H9 (cell line): ENCODE data around the gene MED23. TPM values are rescaled to one million over a fixed set of nuclear protein-coding genes. Genes with fewer than 3 reads are reported as not detected.

Experiments used
- DNase-seq: peaks from one replicate; pipeline ENCODE4 v3.0.0-alpha.2; 2017
- H2AFZ ChIP-seq: one replicate; pipeline ENCODE4 v1.6.1; 2013; ENCODE audit warnings: mild to moderate bottlenecking, low read length, control low read depth, moderate library complexity
- H2AK5ac ChIP-seq: 2 replicates; pipeline ENCODE4 v1.6.1; 2013; ENCODE audit warnings: low read length, control low read depth, mixed read lengths; ENCODE audit not compliant: insufficient read length
- H2BK120ac ChIP-seq: one replicate; pipeline ENCODE4 v1.6.1; 2013; ENCODE audit warnings: low read depth, mild to moderate bottlenecking, low read length, control low read depth, inconsistent platforms; ENCODE audit not compliant: poor library complexity, severe bottlenecking
- H2BK12ac ChIP-seq: 2 replicates; pipeline ENCODE4 v1.6.1; 2013; ENCODE audit warnings: low read length, control low read depth, mixed read lengths, low read depth; ENCODE audit not compliant: insufficient read length
- H2BK15ac ChIP-seq: 2 replicates; pipeline ENCODE4 v1.6.1; 2013; ENCODE audit warnings: low read depth, low read length, control low read depth
- H2BK20ac ChIP-seq: one replicate; pipeline ENCODE4 v1.6.1; 2013; ENCODE audit warnings: low read depth, mild to moderate bottlenecking, low read length, control low read depth, inconsistent platforms; ENCODE audit not compliant: poor library complexity, severe bottlenecking
- H2BK5ac ChIP-seq: 2 replicates; pipeline ENCODE4 v1.6.1; 2013; ENCODE audit warnings: low read length, control low read depth, mixed read lengths; ENCODE audit not compliant: insufficient read length
- H3K14ac ChIP-seq: 2 replicates; pipeline ENCODE4 v1.6.1; 2013; ENCODE audit warnings: low read length, control low read depth; ENCODE audit not compliant: insufficient read depth
- H3K18ac ChIP-seq: 2 replicates; pipeline ENCODE4 v1.6.1; 2013; ENCODE audit warnings: low read depth, mild to moderate bottlenecking, mixed read lengths, low read length, control low read depth; ENCODE audit not compliant: insufficient read length
- H3K23ac ChIP-seq: 2 replicates; pipeline ENCODE4 v1.6.1; 2013; ENCODE audit warnings: low read length, control low read depth, mixed read lengths, low read depth; ENCODE audit not compliant: insufficient read length
- H3K23me2 ChIP-seq: 2 replicates; pipeline ENCODE4 v1.6.1; 2013; ENCODE audit warnings: low read depth, mild to moderate bottlenecking, mixed read lengths, low read length, control low read depth; ENCODE audit not compliant: insufficient read length, poor library complexity, severe bottlenecking
- H3K27ac ChIP-seq: 2 replicates; pipeline ENCODE4 v1.5.1; 2013; ENCODE audit warnings: low read length, control low read depth, mixed read lengths, low read depth; ENCODE audit not compliant: insufficient read length
- H3K27me3 ChIP-seq: 2 replicates; pipeline ENCODE4 v1.6.1; 2013; ENCODE audit warnings: low read length, control low read depth, inconsistent platforms; ENCODE audit not compliant: insufficient read depth
- H3K4ac ChIP-seq: 2 replicates; pipeline ENCODE4 v1.6.1; 2013; ENCODE audit warnings: low read depth, mild to moderate bottlenecking, control low read depth, inconsistent platforms, low read length, moderate library complexity
- H3K4me1 ChIP-seq: 2 replicates; pipeline ENCODE4 v1.6.1; 2013; ENCODE audit warnings: low read length, control low read depth, inconsistent platforms; ENCODE audit not compliant: insufficient read depth
- H3K4me2 ChIP-seq: 2 replicates; pipeline ENCODE4 v1.6.1; 2013; ENCODE audit warnings: low read length, control low read depth, mixed read lengths; ENCODE audit not compliant: insufficient read length, insufficient read depth
- H3K56ac ChIP-seq: 2 replicates; pipeline ENCODE4 v1.6.1; 2013; ENCODE audit warnings: low read depth, mild to moderate bottlenecking, mixed read lengths, low read length, control low read depth; ENCODE audit not compliant: insufficient read length
- H3K79me1 ChIP-seq: 2 replicates; pipeline ENCODE4 v1.6.1; 2013; ENCODE audit warnings: low read depth, mild to moderate bottlenecking, moderate library complexity, low read length, control low read depth, inconsistent platforms; ENCODE audit not compliant: insufficient read depth, poor library complexity, severe bottlenecking
- H3K79me2 ChIP-seq: 2 replicates; pipeline ENCODE4 v1.6.1; 2013; ENCODE audit warnings: low read length, control low read depth, inconsistent platforms; ENCODE audit not compliant: insufficient read depth
- H3K9ac ChIP-seq: 2 replicates; pipeline ENCODE4 v1.6.1; 2013; ENCODE audit warnings: low read length, control low read depth, mixed read lengths; ENCODE audit not compliant: insufficient read length; ENCODE audit errors: extremely low read depth
- H3K9me3 ChIP-seq: one replicate; pipeline ENCODE4 v1.6.1; 2013; ENCODE audit warnings: low read depth, low read length, inconsistent platforms; ENCODE audit not compliant: control insufficient read depth
- H3T11ph ChIP-seq: one replicate; pipeline ENCODE4 v1.6.1; 2013; ENCODE audit warnings: mild to moderate bottlenecking, low read length, control low read depth, inconsistent platforms
- H4K20me1 ChIP-seq: one replicate; pipeline ENCODE4 v1.6.1; 2013; ENCODE audit not compliant: control insufficient read depth, insufficient read length, insufficient read depth
- H4K5ac ChIP-seq: 2 replicates; pipeline ENCODE4 v1.6.1; 2013; ENCODE audit warnings: low read depth, mild to moderate bottlenecking, mixed read lengths, low read length, control low read depth; ENCODE audit not compliant: insufficient read length
- H4K8ac ChIP-seq: replicated peaks from 2 replicates; pipeline ENCODE4 v1.6.1; 2013; ENCODE audit warnings: low read length, control low read depth, mixed read lengths, low read depth; ENCODE audit not compliant: insufficient read length
- H4K91ac ChIP-seq: 2 replicates; pipeline ENCODE4 v1.6.1; 2013; ENCODE audit warnings: low read depth, mild to moderate bottlenecking, moderate library complexity, mixed read lengths, low read length, control low read depth; ENCODE audit not compliant: insufficient read length
- H3K27ac Mint-ChIP-seq, 3 experiments: 2 replicates in 2 of 3; 3 replicates in 1 of 3; pipeline ENCODE4 v1.8.0; 2020 to 2021; ENCODE audit warnings: mixed read lengths in 3 of 3, mild to moderate bottlenecking in 1 of 3, moderate library complexity in 1 of 3
- H3K27me3 Mint-ChIP-seq: 2 replicates; pipeline ENCODE4 v1.8.0; 2021; ENCODE audit warnings: low read depth, mild to moderate bottlenecking, moderate library complexity, mixed read lengths
- H3K36me3 Mint-ChIP-seq, 3 experiments: 2 replicates in 2 of 3; 3 replicates in 1 of 3; pipeline ENCODE4 v1.8.0; 2020 to 2021; ENCODE audit warnings: low read depth in 3 of 3, mixed read lengths in 3 of 3; ENCODE audit not compliant: insufficient read depth in 1 of 3
- H3K4me1 Mint-ChIP-seq, 2 experiments: 2 replicates each; pipeline ENCODE4 v1.8.0; 2020; ENCODE audit warnings: mixed read lengths in 2 of 2
- H3K4me3 Mint-ChIP-seq, 2 experiments: 2 replicates in 1 of 2; 3 replicates in 1 of 2; pipeline ENCODE4 v1.8.0; 2020 to 2021; ENCODE audit warnings: mild to moderate bottlenecking in 2 of 2, mixed read lengths in 2 of 2, moderate library complexity in 1 of 2
- H3K9me3 Mint-ChIP-seq, 2 experiments: 2 replicates in 1 of 2; 3 replicates in 1 of 2; pipeline ENCODE4 v1.8.0; 2020; ENCODE audit warnings: mild to moderate bottlenecking in 2 of 2, mixed read lengths in 2 of 2, moderate library complexity in 1 of 2
- WGBS: extraction: QIAGEN DNeasy Blood & Tissue Kit; methylation state at CpG from one replicate; pipeline ENCODE4 v1.1.7; 2013; ENCODE audit warnings: missing lambda C conversion rate, low lambda C conversion rate, mixed read lengths; ENCODE audit not compliant: insufficient read length; ENCODE audit errors: extremely low coverage; 5-methylcytosine and 5-hydroxymethylcytosine counted together
- total RNA-seq: library from RNA; stranded (reverse); gene quantifications from 2 replicates; pipeline ENCODE4 v1.2.1, GENCODE V29; 2021
- TF ChIP-seq, protein P1 (sequence below): fragments of 200-600 bp; sonication (generic); conservative IDR thresholded peaks from 3 replicates; pipeline ENCODE4 v1.8.0; 2021; ENCODE audit warnings: antibody characterized with exemption, mild to moderate bottlenecking

Gene MED23
- total RNA-seq, 1 experiment from 2014 or later: 16.2 TPM

DNA sequence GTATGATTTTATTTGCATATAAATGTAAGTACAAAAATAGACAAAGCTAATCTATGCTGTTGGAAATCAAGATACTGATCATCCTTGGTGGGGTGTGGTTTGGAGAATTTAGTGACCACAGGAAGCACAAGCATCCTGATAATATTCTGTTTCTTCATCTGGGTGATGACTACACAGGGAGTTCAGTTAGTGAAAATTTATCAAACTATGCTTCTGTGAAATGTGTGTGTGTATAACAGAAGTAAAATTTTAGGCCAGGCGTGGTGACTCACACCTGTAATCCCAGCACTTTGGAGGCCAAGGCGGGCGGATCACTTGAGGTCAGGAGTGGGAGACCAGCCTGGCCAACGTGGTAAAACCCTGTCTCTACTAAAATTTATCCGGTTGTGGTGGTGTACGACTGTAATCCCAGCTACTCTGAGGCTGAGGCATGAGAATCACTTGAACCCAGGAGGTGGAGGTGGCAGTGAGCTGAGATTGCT lies 29.6 kb upstream of the MED23 start:
- Histone ChIP-seq H2BK5ac (no peak overlapping the region), H2BK120ac (no peak overlapping the region), H4K8ac (no peak overlapping the region), H3K9me3 (no peaks in the 10 kb centered on the region), H3K23ac (no peak overlapping the region), H3K9ac (no peak overlapping the region), H3K79me1 (no peaks in the 10 kb centered on the region), H4K5ac (no peak overlapping the region), H3K4ac (no peak overlapping the region), H4K20me1 (no peaks in the 10 kb centered on the region), H3K27me3 (no peaks in the 10 kb centered on the region), H3K14ac (no peak overlapping the region), H3K4me1 (no peaks in the 10 kb centered on the region; the same call in 1 of the 2 replicates), H3K27ac (no peak overlapping the region), H4K91ac (no peak overlapping the region), H3T11ph (no peak overlapping the region), H3K79me2 (no peaks in the 10 kb centered on the region), H3K18ac (no peak overlapping the region), H2BK12ac (no peak overlapping the region), H3K4me2 (no peak overlapping the region), H3K56ac (no peak overlapping the region), H2AK5ac (no peak overlapping the region), H2BK15ac (no peak overlapping the region), H2AFZ (no peak overlapping the region), H2BK20ac (no peak overlapping the region), H3K23me2 (no peaks in the 10 kb centered on the region)
- Mint-ChIP-seq H3K36me3 (no peaks in the 10 kb centered on the region), H3K9me3 (no peaks in the 10 kb centered on the region), H3K27ac (no peak overlapping the region), H3K4me1 (no peaks in the 10 kb centered on the region; a peak in 1 of 4 replicates), H3K4me3 (no peak overlapping the region), H3K27me3 (no peaks in the 10 kb centered on the region)
- WGBS: no CpG with 5 or more reads among the region's 6 CpGs
- DNase-seq: no peak
- TF ChIP-seq, protein P1, sequence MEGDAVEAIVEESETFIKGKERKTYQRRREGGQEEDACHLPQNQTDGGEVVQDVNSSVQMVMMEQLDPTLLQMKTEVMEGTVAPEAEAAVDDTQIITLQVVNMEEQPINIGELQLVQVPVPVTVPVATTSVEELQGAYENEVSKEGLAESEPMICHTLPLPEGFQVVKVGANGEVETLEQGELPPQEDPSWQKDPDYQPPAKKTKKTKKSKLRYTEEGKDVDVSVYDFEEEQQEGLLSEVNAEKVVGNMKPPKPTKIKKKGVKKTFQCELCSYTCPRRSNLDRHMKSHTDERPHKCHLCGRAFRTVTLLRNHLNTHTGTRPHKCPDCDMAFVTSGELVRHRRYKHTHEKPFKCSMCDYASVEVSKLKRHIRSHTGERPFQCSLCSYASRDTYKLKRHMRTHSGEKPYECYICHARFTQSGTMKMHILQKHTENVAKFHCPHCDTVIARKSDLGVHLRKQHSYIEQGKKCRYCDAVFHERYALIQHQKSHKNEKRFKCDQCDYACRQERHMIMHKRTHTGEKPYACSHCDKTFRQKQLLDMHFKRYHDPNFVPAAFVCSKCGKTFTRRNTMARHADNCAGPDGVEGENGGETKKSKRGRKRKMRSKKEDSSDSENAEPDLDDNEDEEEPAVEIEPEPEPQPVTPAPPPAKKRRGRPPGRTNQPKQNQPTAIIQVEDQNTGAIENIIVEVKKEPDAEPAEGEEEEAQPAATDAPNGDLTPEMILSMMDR: no peak
